A549 (cell line): ENCODE measurements around the gene TEX261. TPM values are rescaled to one million over a fixed set of nuclear protein-coding genes. Genes with fewer than 3 reads are reported as not detected.

Experiments
- ATAC-seq, 2 experiments: fragments of 200-7000 bp in 1 of 2; fragments of >200 bp in 1 of 2; cut with Nextera tagmentation in 1 of 2; cut with Tn5 transposase in 1 of 2; 3 replicates each; pipeline versions ENCODE4 v1.8.0 to v1.9.1; 2018 to 2020; ENCODE audit warnings: mild to moderate bottlenecking in 1 of 2, moderate library complexity in 1 of 2
- CTCF ChIA-PET: fragments of 300-600 bp; sonication (Branson Sonifier 250); formaldehyde crosslinking; extraction: SDS; loops from one replicate; lab custom pipeline; 2021; ENCODE audit warnings: antibody characterized with exemption, inconsistent platforms; lab: Yijun Ruan, JAX
- POLR2A ChIA-PET: fragments of 350-600 bp; formaldehyde crosslinking; extraction: SDS; loops from one replicate; lab custom pipeline; 2021; ENCODE audit warnings: antibody characterized with exemption, inconsistent platforms; lab: Yijun Ruan, JAX
- DNase-seq, 2 experiments: peaks; one replicate each; pipeline versions ENCODE4 v3.0.0 to v3.0.0-alpha.2; 2011 to 2016; ENCODE audit warnings: low read depth in 1 of 2, low spot score in 1 of 2
- FAIRE-seq: peaks from 2 replicates; lab custom pipeline; 2011; peaks lifted over from hg19 to GRCh38; lab: Jason Lieb, UNC
- H3K27ac ChIP-seq, 2 experiments: fragments of >200 bp; sonication (Bioruptor Twin); formaldehyde crosslinking; 3 replicates each; pipeline ENCODE4 v1.5.1; 2016 to 2017
- H3K4me1 ChIP-seq: fragments of >200 bp; sonication (Bioruptor Twin); formaldehyde crosslinking; 3 replicates; pipeline ENCODE4 v1.6.1; 2016
- H3K4me2 ChIP-seq: fragments of >200 bp; sonication (Bioruptor Twin); formaldehyde crosslinking; 3 replicates; pipeline ENCODE4 v1.6.1; 2016
- H3K4me3 ChIP-seq: fragments of >200 bp; sonication (Bioruptor Twin); formaldehyde crosslinking; 3 replicates; pipeline ENCODE4 v1.5.1; 2016
- H3K9me3 ChIP-seq: fragments of >200 bp; sonication (Bioruptor Twin); formaldehyde crosslinking; 3 replicates; pipeline ENCODE4 v1.6.1; 2016
- CBX2 ChIP-seq: fragments of 200-600 bp; sonication (generic); IDR thresholded peaks from 2 replicates; pipeline ENCODE4 v1.6.1; 2016; ENCODE audit warnings: low read depth, mild to moderate bottlenecking, borderline replicate concordance
- CBX8 ChIP-seq: fragments of 200-600 bp; sonication (generic); IDR thresholded peaks from 2 replicates; pipeline ENCODE4 v1.6.1; 2016
- CEBPB ChIP-seq, 2 experiments: fragments of >200 bp in 1 of 2; sonication (Bioruptor Twin) in 1 of 2; formaldehyde crosslinking in 1 of 2; IDR thresholded peaks; 2 replicates each; pipeline ENCODE4 v1.6.1; 2012 to 2016
- CTCF ChIP-seq: fragments of >200 bp; sonication (Bioruptor Twin); formaldehyde crosslinking; IDR thresholded peaks from 3 replicates; pipeline ENCODE4 v1.5.1; 2016
- FOSL2 ChIP-seq, 2 experiments: fragments of 450-650 bp in 1 of 2; fragments of >200 bp in 1 of 2; sonication (Bioruptor Twin) in 1 of 2; formaldehyde crosslinking; IDR thresholded peaks; 2 replicates each; pipeline versions ENCODE4 v1.5.0 to v1.6.1; 2016 to 2020; ENCODE audit warnings: mild to moderate bottlenecking in 1 of 2, moderate library complexity in 1 of 2
- HDAC2 ChIP-seq: fragments of 200-600 bp; sonication (generic); IDR thresholded peaks from 2 replicates; pipeline ENCODE4 v1.6.1; 2016
- MAX ChIP-seq: IDR thresholded peaks from 2 replicates; pipeline ENCODE4 v1.6.1; 2012
- POLR2A ChIP-seq: IDR thresholded peaks from 2 replicates; pipeline ENCODE4 v1.6.1; 2012; ENCODE audit warnings: mild to moderate bottlenecking, low read length
- RAD21 ChIP-seq, 2 experiments: fragments of >200 bp in 1 of 2; sonication (Bioruptor Twin) in 1 of 2; formaldehyde crosslinking in 1 of 2; IDR thresholded peaks in 1 of 2; conservative IDR thresholded peaks in 1 of 2; 2 replicates in 1 of 2; 3 replicates in 1 of 2; pipeline ENCODE4 v1.6.1; 2012 to 2018; ENCODE audit warnings: inconsistent platforms in 1 of 2
- RFX5 ChIP-seq: fragments of 450-650 bp; IDR thresholded peaks from 2 replicates; pipeline ENCODE4 v1.7.1; 2014; ENCODE audit warnings: antibody characterized with exemption, mild to moderate bottlenecking, moderate library complexity
- RNF2 ChIP-seq: fragments of 200-600 bp; sonication (generic); IDR thresholded peaks from 2 replicates; pipeline ENCODE4 v1.6.1; 2016; ENCODE audit warnings: low read depth, mild to moderate bottlenecking, antibody characterized with exemption, moderate library complexity, borderline replicate concordance
- SREBF2 ChIP-seq: fragments of 450-650 bp; IDR thresholded peaks from 2 replicates; pipeline ENCODE4 v1.6.1; 2014; ENCODE audit warnings: mild to moderate bottlenecking, moderate library complexity
- TFCP2L1 ChIP-seq: fragments of 250-450 bp; sonication (Bioruptor Pico); IDR thresholded peaks from 2 replicates; pipeline ENCODE4 v1.5.0; 2021; ENCODE audit warnings: mild to moderate bottlenecking
- ZC3H11A ChIP-seq: fragments of 450-650 bp; IDR thresholded peaks from 2 replicates; pipeline ENCODE4 v1.6.1; 2014; ENCODE audit warnings: antibody characterized with exemption, mild to moderate bottlenecking
- ZSCAN20 ChIP-seq: fragments of 250-450 bp; sonication (Bioruptor Pico); IDR thresholded peaks from 2 replicates; pipeline ENCODE4 v1.8.0; 2022; ENCODE audit warnings: mild to moderate bottlenecking, moderate library complexity
- WGBS: methylation state at CpG from one replicate; pipeline ENCODE4 v1.1.6; 2017; ENCODE audit errors: missing lambda C conversion rate; 5-methylcytosine and 5-hydroxymethylcytosine counted together
- polyA plus RNA-seq, 4 experiments: library from polyadenylated mRNA; depleted of rRNA in 3 of 4; stranded (reverse); fragments of >200 nt; fragmentation: RNase III in 1 of 4; extraction: RNeasy Plus Mini Kit Qiagen cat#74134 plus additional on column Dnase treatment in 1 of 4; gene quantifications; 2 replicates in 3 of 4; 3 replicates in 1 of 4; pipeline ENCODE4 v1.2.3, GENCODE V29; 2011 to 2017

Gene TEX261
- polyA plus RNA-seq, 2 of the 4 experiments (the other 2 are of a cell fraction), result 71.3 to 87.1 TPM

DNA sequence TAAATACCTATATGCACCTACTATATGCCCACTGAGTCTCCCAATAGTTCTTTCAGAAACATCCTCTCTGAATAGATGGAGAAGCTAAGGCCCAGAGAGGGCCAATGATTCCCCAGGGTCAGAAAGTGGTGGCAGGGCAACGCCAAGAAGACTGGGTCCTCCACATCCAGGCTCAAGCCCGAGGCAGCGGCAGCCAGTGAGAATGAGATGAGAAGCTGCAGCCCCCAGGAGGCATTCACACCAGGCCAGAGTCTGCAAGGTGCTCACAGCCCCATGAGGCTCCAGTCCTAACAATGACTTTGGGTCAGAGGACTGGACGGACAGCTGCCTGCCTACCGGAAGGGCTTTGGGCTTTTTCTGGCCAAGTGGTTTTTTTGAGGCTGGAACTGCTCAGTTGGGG lies 3.5 kb downstream of the TEX261 start:
- whole genome bisulfite sequencing, result 91% methylated on average over 5 of the region's 5 CpGs
- CTCF ChIA-PET, result interaction anchor here (1.0 to 2.9 kb wide), 7 partner anchors 9 to 129 kb away, joined by 3 to 15 read pairs (median 4); no protein-coding TSS in a partner anchor
- H3K4me2 ChIP-seq, result no peak overlapping the region

GRCh38 chr2:70990216-70990615 lies 4.5 kb downstream of the TEX261 start:
- POLR2A ChIA-PET, result no interaction called here
- Histone ChIP-seq H3K4me1 (peaks cover 11% of the 10 kb centered on the region; the same call in 2 of the 3 replicates), H3K9me3 (no peaks in the 10 kb centered on the region), H3K4me2 (no peak overlapping the region), H3K27ac (no peak overlapping the region), H3K4me3 (no peak overlapping the region)
- DNase-seq, result no peak
- TF ChIP-seq FOSL2 (IDR thresholded peaks at IDR 0.05), result no peak
- no peak for TF ChIP-seq FOSL2 (CRISPR knock-in tag; IDR thresholded peaks at IDR 0.05)
- TF ChIP-seq ZC3H11A, result no peak
- no peak for ATAC-seq
- no peak for FAIRE-seq
- WGBS, result 80% methylated on average over 5 of the region's 5 CpGs
- CTCF ChIA-PET, result interaction anchor here (1.1 to 1.7 kb wide), 5 partner anchors 10 to 119 kb away, joined by 4 to 14 read pairs (median 5); no protein-coding TSS in a partner anchor

More for the DNA sequence above, 3.5 kb downstream of the TEX261 start:
- FAIRE-seq (no peak), DNase-seq (no peak), ATAC-seq (no peak)
- TF ChIP-seq MAX, result no peak
- TF ChIP-seq CTCF, result no peak
- TF ChIP-seq RNF2, result no peak
- H3K4me1 ChIP-seq, result peaks cover 17% of the 10 kb centered on the region; the same call in 2 of the 3 replicates
- no peaks in the 10 kb centered on the region for H3K9me3 ChIP-seq
- POLR2A ChIA-PET, result no interaction called here
- H3K27ac ChIP-seq, result no peak overlapping the region
- no peak overlapping the region for H3K4me3 ChIP-seq

- CTCF ChIA-PET, result interaction anchor here (0.6 to 1.7 kb wide), 7 partner anchors 11 to 776 kb away, joined by 3 to 14 read pairs (median 5); no protein-coding TSS in a partner anchor
These were observed 5.7 kb downstream of the TEX261 start for GRCh38 chr2:70988726-70989648.

DNA sequence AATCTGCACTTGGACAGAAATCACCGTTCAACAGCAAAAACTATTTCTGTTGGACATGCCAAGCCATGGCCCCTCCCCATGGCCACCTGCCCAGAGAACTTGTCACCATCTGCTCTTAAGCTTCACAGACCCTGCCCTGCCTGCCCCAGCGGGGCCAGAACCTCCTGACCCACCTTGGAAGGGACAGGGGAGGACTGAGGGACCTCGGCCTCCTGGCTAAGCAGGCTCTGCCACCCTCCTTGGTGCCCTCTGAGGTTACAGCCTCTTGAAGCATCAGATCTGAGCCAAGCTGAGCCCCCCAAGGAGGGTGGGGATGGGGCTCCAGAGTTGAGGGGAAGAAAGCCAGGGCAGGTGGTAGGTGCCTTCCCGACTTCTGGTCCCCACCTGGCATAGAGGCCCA lies 6.5 kb downstream of the TEX261 start:
- ChIA-PET POLR2A (no interaction called here), CTCF (interaction anchor here (0.7 to 1.6 kb wide), 4 partner anchors 11 to 117 kb away, joined by 3 to 6 read pairs (median 4); no protein-coding TSS in a partner anchor)
- Histone ChIP-seq H3K4me2 (no peak overlapping the region), H3K9me3 (no peaks in the 10 kb centered on the region), H3K4me1 (peaks cover 5% of the 10 kb centered on the region; the same call in 2 of the 3 replicates), H3K4me3 (no peak overlapping the region), H3K27ac (no peak overlapping the region)
- no peak for FAIRE-seq
- TF ChIP-seq TFCP2L1 (no peak), CBX8 (no peak), RAD21 (conservative IDR thresholded peaks at IDR 0.05 in 1 of 2, IDR thresholded peaks at IDR 0.05 in 1 of 2) (no peak), HDAC2 (no peak), CBX2 (no peak), ZSCAN20 (CRISPR knock-in tag) (no peak)
- ATAC-seq, result no peak
- WGBS, result 64% methylated on average over 3 of the region's 4 CpGs
- DNase-seq, result no peak

More at GRCh38 chr2:70988726-70989648, 5.7 kb downstream of the TEX261 start:
- FAIRE-seq (no peak), ATAC-seq (no peak), DNase-seq (no peak)
- 84% methylated on average over 16 of the region's 16 CpGs for WGBS
- H3K4me3 ChIP-seq, result no peak overlapping the region
- H3K9me3 ChIP-seq, result no peaks in the 10 kb centered on the region
- no peak overlapping the region for H3K27ac ChIP-seq
- no peak overlapping the region for H3K4me2 ChIP-seq
- peaks cover 11% of the 10 kb centered on the region; the same call in 2 of the 3 replicates for H3K4me1 ChIP-seq
- TF ChIP-seq RFX5 (no peak), CEBPB (IDR thresholded peaks at IDR 0.05) (no peak), POLR2A (no peak), SREBF2 (no peak), RAD21 (conservative IDR thresholded peaks at IDR 0.05 in 1 of 2, IDR thresholded peaks at IDR 0.05 in 1 of 2) (no peak)
- POLR2A ChIA-PET, result no interaction called here
